SKM-1 (cell line): ENCODE results near the gene CHD1.
A peak's percentile ranks its signal among the peaks of the same experiment; 100 is the strongest.

Experiments used
- DNase-seq: peaks from one replicate; lab custom pipeline; 2025; ENCODE audit not compliant: unreplicated experiment; lab: John Stamatoyannopoulos, UW

CHD1 gene

GRCh38 chr5:98905857-98906688 lies 22.7 kb downstream of the CHD1 start:
- DNase-seq: peak; percentile 15

DNA sequence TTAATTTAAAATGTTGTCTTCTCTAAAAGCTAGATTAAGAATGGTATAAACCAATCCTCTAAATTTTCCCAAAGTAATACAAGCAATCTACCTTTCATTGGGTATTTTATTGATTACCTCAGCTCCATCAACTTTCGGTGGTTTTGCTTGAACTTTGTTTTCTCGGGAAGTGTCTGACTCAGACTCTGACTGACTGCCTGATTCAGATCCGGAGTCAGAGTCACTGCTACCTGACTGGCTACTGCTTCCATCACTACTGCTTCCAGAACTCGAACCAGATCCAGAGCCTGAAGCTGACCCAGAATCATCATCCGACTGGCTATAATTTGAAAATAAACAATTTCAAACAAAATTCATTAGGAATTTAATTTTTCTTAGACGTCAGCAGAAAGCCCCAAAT lies 24.0 kb downstream of the CHD1 start:
- no peak for DNase-seq

- no peak for DNase-seq
Measured at GRCh38 chr5:98902733-98903132, 26.1 kb downstream of the CHD1 start.

- no peak for DNase-seq
Measured at GRCh38 chr5:98899456-98899855, 29.4 kb downstream of the CHD1 start.

GRCh38 chr5:98898743-98899142 lies 30.1 kb downstream of the CHD1 start:
- DNase-seq: no peak

GRCh38 chr5:98891591-98891990 lies 37.2 kb downstream of the CHD1 start:
- no peak for DNase-seq

- no peak for DNase-seq
Measured at GRCh38 chr5:98880598-98880997, 48.2 kb downstream of the CHD1 start.

GRCh38 chr5:98880151-98880550 lies 48.7 kb downstream of the CHD1 start:
- no peak for DNase-seq

- DNase-seq: no peak
Measured at GRCh38 chr5:98877600-98877999, 51.2 kb downstream of the CHD1 start.

GRCh38 chr5:98872674-98873073 lies 56.1 kb downstream of the CHD1 start:
- no peak for DNase-seq

GRCh38 chr5:98865690-98866089 lies 63.1 kb downstream of the CHD1 start:
- no peak for DNase-seq

- no peak for DNase-seq
Measured at GRCh38 chr5:98847054-98847453, 81.8 kb downstream of the CHD1 start.

- DNase-seq: no peak
Measured at GRCh38 chr5:98846520-98846919, 82.3 kb downstream of the CHD1 start.

DNA sequence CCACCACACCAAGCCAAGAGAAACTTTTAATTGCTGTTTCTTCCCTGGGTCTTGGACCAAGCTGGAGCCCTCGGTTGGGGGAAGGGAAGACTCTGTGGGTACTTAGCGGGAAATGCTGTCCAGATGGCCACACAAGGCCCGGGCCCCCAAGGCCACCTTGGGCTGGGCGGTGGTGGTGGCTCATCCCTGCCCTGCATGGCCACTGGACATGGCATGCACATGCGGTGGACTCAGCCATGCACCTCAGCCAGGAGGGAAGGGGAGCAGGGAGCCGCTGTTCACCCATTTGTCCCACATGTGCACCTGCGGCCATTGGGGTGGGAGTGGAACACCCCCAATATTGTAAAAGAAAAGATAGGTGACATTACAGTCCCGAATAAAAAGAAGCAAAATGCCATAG lies 82.9 kb downstream of the CHD1 start:
- DNase-seq: no peak

GRCh38 chr5:98844865-98845264 lies 83.9 kb downstream of the CHD1 start:
- DNase-seq: no peak

DNA sequence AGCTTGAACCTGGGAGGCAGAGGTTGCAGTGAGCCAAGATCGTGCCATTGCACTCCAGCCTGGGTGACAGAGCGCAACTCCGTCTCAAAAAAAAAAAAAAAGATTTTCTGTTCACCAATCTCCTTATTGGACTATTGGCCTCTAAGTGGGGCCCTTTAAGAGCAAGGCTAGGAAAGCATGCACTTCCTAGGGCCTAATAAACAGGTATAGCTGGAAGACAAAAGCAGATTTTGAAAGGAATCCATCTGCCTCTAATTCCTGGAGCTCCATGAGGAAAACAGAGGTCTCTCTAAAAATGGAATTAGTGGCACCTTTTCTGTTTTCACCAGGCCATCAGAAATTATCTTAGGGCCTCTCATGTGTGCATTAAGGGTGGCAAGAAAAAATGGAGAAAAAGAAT lies 85.3 kb downstream of the CHD1 start:
- DNase-seq: no peak

GRCh38 chr5:98840946-98841345 lies 87.9 kb downstream of the CHD1 start:
- no peak for DNase-seq

DNA sequence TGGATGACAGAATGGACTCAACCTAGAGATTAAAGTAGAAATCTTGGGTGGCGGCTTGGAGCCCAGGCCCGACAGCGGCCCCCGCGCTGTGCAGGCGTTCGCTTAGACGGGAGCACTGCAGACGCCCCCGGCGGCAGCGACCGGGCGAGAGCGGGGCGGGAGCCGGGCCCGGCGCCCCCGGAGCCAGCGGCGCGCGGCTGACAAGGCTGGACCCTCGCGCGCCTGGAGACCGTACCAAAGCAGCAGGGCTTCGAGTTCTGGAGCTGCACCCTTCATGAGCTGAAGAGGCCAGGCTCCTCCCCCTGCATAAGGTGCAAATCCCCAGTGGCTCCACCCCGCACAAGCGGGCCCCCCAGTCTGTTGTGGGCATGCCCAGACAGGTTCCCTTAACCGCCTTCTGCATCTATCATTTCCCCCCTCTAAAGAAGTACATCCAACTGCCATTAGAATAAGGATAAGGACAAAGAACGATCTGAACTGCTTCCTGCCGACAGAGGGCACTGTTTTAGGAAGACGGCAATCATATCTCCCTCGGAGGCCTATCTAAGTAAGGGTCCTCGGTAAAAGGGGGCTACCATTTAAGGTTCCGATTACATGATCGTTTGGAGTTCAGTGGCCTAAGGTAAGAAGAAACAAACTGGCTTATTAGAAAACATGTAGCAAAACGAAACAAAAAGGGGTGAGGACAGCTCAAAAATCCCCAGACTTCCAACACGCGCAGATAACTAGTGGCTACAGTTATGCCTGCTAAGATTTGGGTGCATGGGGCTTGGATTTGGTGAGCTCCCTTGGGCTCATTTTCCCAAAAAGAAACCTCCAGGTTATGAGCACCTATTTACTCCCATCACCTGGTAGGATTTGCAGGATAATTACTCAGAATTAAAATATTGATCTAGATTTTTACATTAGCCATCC lies 89.1 kb downstream of the CHD1 start:
- no peak for DNase-seq

DNA sequence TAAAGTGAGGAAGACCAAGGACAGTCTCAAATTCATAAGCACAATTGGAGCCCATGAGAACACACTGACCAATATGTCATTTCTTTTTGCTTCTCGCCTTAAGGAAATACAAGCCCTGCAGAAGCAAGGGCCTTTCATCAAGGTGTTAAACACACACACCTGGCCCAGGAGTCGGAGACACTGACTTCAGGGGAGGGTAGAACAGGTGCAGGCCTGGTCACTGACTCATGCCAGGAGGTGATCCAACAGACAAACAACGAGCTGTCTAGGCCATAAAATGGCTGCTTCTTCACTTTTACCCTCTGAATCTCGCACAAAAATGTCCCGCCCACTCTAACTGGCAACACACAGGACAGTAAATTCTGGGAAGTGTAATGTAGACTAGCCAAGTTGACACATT lies 92.6 kb downstream of the CHD1 start:
- no peak for DNase-seq

DNA sequence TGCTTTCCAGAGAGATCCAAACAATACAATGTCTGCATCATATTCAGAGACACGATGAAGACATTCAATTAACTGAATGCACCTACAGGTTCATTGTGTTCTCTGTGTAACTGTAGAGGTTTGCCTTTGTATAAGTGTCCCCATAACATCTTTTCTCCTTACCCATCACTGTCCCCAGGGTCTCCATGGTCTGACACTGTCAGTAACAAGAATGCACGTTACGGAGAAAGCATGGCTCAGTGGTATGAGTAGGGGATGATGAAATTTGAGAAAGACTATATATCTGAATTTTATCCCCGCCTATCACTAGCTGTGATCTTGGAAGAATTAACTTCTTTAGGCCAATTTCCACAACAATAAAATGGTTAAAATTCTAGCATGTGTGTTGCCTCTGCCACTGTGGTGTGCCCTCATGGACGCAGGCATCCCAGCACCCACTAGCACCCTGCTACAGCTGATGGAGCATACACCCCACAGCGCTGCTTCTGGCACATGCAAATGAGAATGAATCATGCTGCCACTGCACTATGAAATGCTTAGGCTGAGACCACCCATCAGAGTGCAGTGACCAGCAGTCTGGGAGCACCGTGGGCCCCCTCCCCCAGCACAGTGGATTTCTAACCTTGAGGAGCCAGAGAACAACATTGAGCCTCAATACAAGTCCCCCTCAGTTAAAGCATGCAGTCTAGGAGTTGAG lies 101.1 kb downstream of the CHD1 start:
- no peak for DNase-seq

GRCh38 chr5:98827161-98827560 lies 101.6 kb downstream of the CHD1 start:
- DNase-seq: no peak
